Measurements from ENCODE around the gene CCDC12. TPM values are rescaled to one million over a fixed set of nuclear protein-coding genes. Genes with fewer than 3 reads are reported as not detected.

The CCDC12 gene
- total RNA-seq, 1 donor from 2014 or later: 25.2 TPM

DNA sequence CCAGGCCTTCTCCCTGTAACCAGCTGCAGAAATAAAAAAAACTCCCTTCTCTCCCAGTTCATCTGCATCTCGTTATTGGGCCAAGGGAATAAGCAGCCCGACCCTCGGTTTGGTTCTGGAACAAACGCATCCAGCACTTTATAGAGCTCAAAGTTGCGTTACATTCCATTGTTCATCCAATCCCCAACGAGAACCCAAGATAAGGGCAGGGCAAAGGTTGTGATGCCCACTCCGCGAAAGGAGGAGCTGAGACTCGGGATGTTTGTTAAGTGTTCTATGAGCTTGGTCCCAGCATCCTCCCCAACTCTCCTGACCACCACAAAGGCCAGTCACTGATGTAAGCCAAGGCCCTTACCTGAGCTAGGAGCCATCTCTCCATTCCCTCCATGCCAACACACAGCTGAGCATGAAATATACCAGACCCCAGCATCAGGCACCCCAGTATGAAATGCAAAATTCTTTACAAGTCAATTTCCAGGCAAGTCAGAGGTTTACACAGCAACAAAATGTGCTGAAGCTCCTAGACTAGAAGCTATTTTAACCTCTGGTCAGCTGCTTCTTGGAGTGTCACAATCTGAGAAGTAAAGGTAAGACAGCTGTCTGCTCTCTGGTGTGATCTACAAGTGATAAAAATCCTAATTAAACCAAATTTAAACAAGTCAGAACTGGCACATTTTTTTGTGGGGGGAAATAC is 17.9 kb downstream of the CCDC12 start:
- no peak for DNase-seq (ENCODE audit: low read depth in 2 of 2)

- DNase-seq (ENCODE audit: low read depth in 2 of 2): no peak
Measured at GRCh38 chr3:46957092-46957820, 19.3 kb downstream of the CCDC12 start.

DNA sequence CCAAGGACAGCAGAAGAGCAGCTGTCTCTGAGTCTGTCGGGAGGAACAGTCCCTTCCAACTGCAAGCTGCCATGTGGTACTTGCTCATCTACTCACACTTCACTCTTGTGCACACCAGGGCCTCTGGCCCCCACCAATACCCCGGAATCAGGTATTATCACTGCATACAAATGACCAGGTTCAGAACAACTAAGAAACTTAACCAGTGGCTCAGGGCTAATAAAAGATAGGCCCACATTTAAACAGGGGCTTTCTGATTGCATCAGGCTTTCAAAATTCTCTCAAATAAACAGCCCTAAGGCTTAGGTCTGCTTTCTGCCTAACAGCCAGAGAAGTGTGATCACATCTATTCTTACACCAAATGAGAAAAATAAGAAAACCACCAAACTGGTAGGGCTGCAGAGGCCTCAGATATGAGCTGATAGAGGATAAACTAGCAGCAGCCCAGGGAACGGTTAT is 20.7 kb downstream of the CCDC12 start:
- DNase-seq (ENCODE audit: low read depth in 2 of 2): no peak

GRCh38 chr3:46955157-46955556 is 21.4 kb downstream of the CCDC12 start:
- no peak for DNase-seq (ENCODE audit: low read depth in 2 of 2)

- no peak for DNase-seq (ENCODE audit: low read depth in 2 of 2)
Measured at GRCh38 chr3:46954178-46954577, 22.4 kb downstream of the CCDC12 start.

DNA sequence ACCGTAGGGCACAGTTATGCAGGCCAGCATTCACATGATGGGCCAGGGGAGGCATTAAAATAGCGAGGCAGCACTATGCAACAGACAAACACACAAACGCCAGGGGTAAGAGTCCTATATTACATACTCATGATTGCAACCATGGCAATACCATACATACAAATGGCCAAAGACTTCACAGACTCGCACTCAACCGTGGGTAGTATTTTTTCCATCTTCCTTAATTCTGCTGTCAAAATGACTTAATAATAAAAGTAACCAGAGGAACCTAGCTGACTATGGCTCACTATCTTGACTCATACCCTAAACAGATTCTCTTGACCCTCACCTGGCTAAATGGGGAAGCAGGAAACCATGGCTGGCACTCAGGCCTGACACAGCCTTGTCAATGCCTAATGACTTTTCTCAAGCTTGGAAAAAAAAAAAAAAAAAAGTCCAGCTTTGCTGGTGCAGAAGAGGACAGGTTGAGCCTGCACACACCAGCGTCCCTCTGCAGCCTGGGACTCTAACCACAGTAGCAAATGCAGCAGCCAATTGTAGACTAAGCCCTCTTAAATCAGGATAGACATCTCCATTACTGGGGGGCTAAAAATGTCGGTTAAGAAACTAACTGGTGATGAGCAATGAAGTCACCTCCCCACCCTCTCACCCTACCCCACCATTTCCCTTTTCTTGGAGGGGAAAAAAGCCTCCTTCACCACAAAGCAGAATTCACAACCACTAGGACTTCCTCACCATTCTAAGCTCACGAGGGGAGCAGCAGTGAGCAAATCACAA is 23.1 kb downstream of the CCDC12 start:
- DNase-seq (ENCODE audit: low read depth in 2 of 2): no peak

- no peak for DNase-seq (ENCODE audit: low read depth in 2 of 2)
Measured at GRCh38 chr3:46952813-46953212, 23.7 kb downstream of the CCDC12 start.

DNA sequence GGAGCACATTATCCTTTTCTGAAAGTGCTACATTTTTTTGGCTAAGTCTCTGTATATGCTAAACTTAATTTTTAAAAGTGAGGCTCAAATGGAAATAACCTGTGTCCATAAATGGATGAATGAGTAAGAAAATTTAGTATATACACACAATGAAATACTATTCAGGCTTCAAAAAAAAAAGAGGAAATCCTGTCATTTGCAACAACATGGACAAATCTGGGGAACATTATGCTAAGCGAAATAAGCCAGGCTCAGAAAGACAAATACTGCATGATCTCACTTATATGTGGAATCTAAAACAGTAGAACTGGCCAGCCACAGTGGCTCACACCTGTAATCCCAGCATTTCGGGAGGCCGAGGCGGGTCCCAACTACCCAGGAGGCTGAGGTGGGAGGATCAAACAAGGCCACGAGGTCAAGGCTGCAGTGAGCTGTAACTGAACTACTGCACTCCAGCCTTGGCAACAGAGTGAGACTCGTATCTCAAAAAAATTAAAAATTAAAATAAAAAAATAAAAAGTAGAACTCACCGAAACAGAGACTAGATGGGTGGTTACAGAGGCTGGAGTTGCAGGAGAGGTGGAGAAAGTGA is 25.8 kb downstream of the CCDC12 start:
- DNase-seq (ENCODE audit: low read depth in 2 of 2): peak; percentile 65 to 73

- no peak for DNase-seq (ENCODE audit: low read depth in 2 of 2)
Measured at GRCh38 chr3:46950177-46950576, 26.4 kb downstream of the CCDC12 start.

DNA sequence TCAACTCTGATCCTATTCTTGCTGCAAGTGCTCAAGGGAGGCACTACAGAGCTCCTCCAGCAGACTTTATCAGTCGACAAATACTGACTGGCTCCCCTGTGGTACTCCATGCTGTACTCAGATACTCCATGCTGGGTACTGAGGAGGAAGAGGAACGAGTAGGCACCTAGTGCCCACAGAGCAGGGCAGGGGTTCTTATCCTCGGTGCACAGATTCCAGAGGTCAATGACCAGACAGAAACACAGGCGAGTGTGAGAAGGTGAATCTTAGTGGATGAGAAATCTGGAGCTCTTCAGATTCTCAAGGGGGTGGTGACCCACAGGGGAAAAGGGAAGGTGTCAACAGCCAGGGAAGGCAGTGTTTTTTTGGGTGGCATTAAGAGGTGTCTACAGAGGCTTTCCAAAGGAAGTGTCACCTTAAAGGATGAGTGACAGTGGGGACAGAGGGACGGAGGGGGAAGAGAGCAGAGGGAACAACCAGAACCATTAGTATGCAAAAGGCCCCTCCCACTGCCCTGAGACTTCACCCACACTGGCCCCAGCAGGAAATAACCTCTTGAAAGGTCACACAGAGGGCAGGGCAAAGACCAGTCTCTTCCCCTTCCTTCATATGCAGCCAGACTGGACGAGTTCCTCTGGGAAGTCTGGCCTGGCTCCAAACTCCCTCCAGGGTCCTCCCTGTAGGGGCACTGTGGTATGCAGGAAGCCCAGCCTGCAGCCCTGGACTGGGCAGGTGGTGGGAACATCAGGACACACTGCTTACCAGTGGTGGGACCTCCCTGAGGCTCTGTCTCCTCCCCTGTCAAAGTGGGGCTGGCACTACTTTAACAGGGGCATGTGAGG is 27.5 kb downstream of the CCDC12 start:
- DNase-seq (ENCODE audit: low read depth in 2 of 2): peak in 1 of 2 donors; percentile 38

GRCh38 chr3:46947981-46948791 is 28.4 kb downstream of the CCDC12 start:
- DNase-seq (ENCODE audit: low read depth in 2 of 2): peak in 1 of 2 donors; percentile 58

DNA sequence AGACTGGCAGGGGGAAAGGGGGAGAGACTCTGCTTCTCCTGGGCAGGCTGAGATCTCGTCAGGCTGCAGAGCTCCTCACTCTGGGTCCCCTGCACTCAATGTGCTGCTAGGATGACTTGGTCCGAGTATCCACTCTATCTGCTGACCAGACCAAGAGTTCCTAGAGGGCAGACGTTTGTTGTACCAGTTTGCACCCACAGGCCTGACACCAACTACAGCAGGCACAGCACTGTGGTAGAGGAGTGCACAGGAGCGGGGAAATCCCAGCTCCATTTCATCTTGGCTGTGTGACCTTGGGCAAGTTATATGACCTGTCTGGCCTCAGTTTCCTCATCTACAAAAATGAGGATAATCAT is 29.0 kb downstream of the CCDC12 start:
- DNase-seq (ENCODE audit: low read depth in 2 of 2): no peak

- peak in 1 of 2 donors; percentile 69 for DNase-seq (ENCODE audit: low read depth in 2 of 2)
Measured at GRCh38 chr3:46946856-46947545, 29.5 kb downstream of the CCDC12 start.

GRCh38 chr3:46946416-46946815 is 30.1 kb downstream of the CCDC12 start:
- DNase-seq (ENCODE audit: low read depth in 2 of 2): no peak

DNA sequence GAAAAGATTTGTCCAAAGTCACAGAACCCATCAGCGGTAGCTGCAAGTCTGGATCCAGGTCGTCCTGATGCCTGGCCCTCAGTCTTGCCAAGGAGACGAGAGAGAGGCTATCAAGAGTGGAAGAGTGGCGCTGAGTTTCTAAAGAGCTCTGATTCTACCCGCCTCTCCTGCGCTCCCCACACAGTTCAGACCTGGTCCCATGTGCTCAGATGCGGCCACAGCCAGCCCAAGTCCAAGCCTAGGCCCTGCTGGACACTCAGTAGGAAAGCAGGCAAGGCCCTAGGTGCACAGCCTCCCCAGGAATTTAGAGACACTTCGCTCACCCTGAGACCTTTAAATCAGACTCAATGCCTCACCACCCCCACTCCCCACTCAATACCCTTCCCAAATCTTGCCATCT is 32.4 kb downstream of the CCDC12 start:
- no peak for DNase-seq (ENCODE audit: low read depth in 2 of 2)

- peak; percentile 51 to 78 for DNase-seq (ENCODE audit: low read depth in 2 of 2)
Measured at GRCh38 chr3:46943237-46944187, 33.0 kb downstream of the CCDC12 start.

DNA sequence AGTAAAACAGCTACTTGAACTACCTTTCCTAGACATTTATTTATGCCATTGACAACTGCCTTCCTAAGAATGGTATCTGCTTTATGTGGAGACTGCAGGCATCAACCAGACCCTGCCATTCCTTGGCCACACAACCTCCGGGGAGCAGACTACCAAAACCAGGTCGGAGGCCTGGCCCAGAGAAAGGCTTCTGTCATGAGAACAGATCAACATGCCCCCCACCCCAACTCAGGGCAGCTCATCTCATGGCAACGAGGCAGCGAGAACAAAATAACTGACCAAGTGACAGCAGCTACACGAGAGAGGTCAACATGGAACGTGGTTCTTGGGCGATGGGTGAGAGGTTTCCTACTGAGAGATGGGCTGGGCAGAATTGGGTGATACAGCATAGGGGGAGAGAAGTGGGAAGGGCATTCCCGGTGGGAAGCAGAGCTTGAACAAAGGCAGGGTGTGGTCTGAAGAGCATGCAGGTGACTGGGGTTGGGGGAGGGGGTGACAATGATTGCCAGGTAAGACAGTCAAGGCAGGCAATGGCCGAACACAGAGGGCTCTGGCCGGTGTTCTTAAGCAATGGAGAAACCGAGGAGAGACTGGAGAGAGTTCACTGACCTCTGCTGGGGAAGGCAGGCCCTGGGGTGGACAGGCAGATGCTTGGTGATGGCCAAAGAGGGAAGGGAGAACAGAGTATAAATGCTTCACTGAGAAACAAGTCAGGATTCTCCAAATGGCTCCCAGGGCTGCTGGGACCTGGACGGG is 33.9 kb downstream of the CCDC12 start:
- DNase-seq (ENCODE audit: low read depth in 2 of 2): no peak

DNA sequence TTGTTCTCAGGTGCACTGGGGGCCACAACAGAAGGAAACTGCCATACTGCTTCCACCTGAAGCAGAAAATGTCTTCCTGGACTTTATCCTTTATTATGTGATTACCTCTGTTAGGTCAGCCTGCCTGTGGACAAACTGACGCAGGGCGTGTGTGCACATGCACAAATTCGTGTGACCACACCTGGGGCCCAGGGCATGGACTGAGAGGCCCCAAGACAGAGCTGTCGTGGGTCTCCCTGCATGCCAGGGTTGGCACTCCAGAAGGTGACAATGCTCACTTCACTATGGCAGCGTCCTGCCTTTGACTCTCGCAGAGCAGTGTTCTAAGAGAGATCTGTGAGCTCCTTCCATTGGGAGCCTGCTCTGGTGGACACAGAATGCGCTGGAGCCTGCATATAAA is 34.5 kb downstream of the CCDC12 start:
- DNase-seq (ENCODE audit: low read depth in 2 of 2): no peak

Measured in dermis microvascular lymphatic vessel endothelial cell (primary cell).